Gastroesophageal sphincter (tissue), 4 donors: Measurements from ENCODE around the gene FAM163B. TPM values are rescaled to one million over a fixed set of nuclear protein-coding genes. Genes with fewer than 3 reads are reported as not detected.

Experiments
- ATAC-seq: fragments of 150-250 bp; one replicate; pipeline ENCODE4 v1.9.1; 2016; ENCODE audit warnings: mild to moderate bottlenecking, moderate library complexity
- H3K27ac ChIP-seq, 4 donors: fragments of 200-600 bp; sonication (generic) in 3 of 4; 1 replicate in 3 of 4; 2 replicates in 1 of 4; pipeline ENCODE4 v1.5.1; 2016 to 2019
- H3K27me3 ChIP-seq: fragments of 200-600 bp; sonication (generic); one replicate; pipeline ENCODE4 v1.5.1; 2019
- H3K36me3 ChIP-seq, 2 donors: fragments of 200-600 bp; sonication (generic); one replicate each; pipeline ENCODE4 v1.5.1; 2019; ENCODE audit warnings: control low read depth in 1 of 2
- H3K4me1 ChIP-seq, 3 donors: fragments of 200-600 bp; sonication (generic); 1 replicate in 2 of 3; 2 replicates in 1 of 3; pipeline ENCODE4 v1.5.1; 2016 to 2019; ENCODE audit warnings: control low read depth in 2 of 3
- H3K4me3 ChIP-seq, 2 donors: fragments of 200-600 bp; sonication (generic); one replicate each; pipeline ENCODE4 v1.5.1; 2019; ENCODE audit warnings: mild to moderate bottlenecking in 1 of 2, moderate library complexity in 1 of 2
- H3K9me3 ChIP-seq, 3 donors: fragments of 200-600 bp; sonication (generic); one replicate each; pipeline ENCODE4 v1.5.1; 2017 to 2019; ENCODE audit warnings: control low read depth in 2 of 3
- CTCF ChIP-seq, 4 experiments: fragments of 200-600 bp in 2 of 4; fragments of 450-650 bp in 2 of 4; sonication (generic) in 1 of 4; IDR thresholded peaks; one replicate each; pipeline ENCODE4 v1.5.1; 2017 to 2019; ENCODE audit warnings: antibody characterized with exemption in 4 of 4, mild to moderate bottlenecking in 2 of 4, moderate library complexity in 2 of 4
- EP300 ChIP-seq: sonication (generic); formaldehyde crosslinking; IDR thresholded peaks from one replicate; pipeline ENCODE4 v1.6.1; 2017; ENCODE audit warnings: antibody characterized with exemption, mild to moderate bottlenecking
- POLR2A ChIP-seq, 2 donors: fragments of 450-650 bp; IDR thresholded peaks; one replicate each; pipeline ENCODE4 v1.6.1; 2017; ENCODE audit warnings: antibody characterized with exemption in 2 of 2, mild to moderate bottlenecking in 2 of 2, moderate library complexity in 1 of 2
- POLR2AphosphoS5 ChIP-seq: sonication (generic); formaldehyde crosslinking; IDR thresholded peaks from one replicate; pipeline ENCODE4 v1.6.1; 2017; ENCODE audit warnings: antibody characterized with exemption
- WGBS, 2 donors: methylation state at CpG; one replicate each; pipeline ENCODE4 v1.1.5; 2018; ENCODE audit warnings: low coverage in 1 of 2; 5-methylcytosine and 5-hydroxymethylcytosine counted together
- total RNA-seq, 4 donors: library from RNA; depleted of rRNA; stranded (reverse); fragments of >200 nt; gene quantifications; one replicate each; pipeline ENCODE4 v1.1.0, GENCODE V29; 2016

FAM163B gene
- total RNA-seq, 4 donors from 2014 or later: not detected

- no peaks in the 10 kb centered on the region for H3K36me3 ChIP-seq
- H3K27me3 ChIP-seq: peaks cover 24% of the 10 kb centered on the region
- H3K4me3 ChIP-seq: no peak overlapping the region
- TF ChIP-seq POLR2A (IDR thresholded peaks at IDR 0.05) (no peak), POLR2AphosphoS5 (no peak), EP300 (no peak), CTCF (IDR thresholded peaks at IDR 0.05) (no peak)
- ATAC-seq: no peak
- H3K27ac ChIP-seq: no peak overlapping the region
- no peaks in the 10 kb centered on the region for H3K9me3 ChIP-seq
- H3K4me1 ChIP-seq: peaks cover 0 to 70% (median 36%) of the 10 kb centered on the region in 3 donors
- WGBS, 2 donors: 74% methylated on average over 3 of the region's 9 CpGs; no CpG with 5 or more reads in 1 of the 2 donors
These were observed 77.9 kb downstream of the FAM163B start for GRCh38 chr9:133531293-133531692.

- H3K27ac ChIP-seq: no peak overlapping the region
- TF ChIP-seq POLR2A (IDR thresholded peaks at IDR 0.05) (no peak), CTCF (IDR thresholded peaks at IDR 0.05) (no peak), POLR2AphosphoS5 (no peak), EP300 (no peak)
- ATAC-seq: no peak
- H3K27me3 ChIP-seq: peaks cover 24% of the 10 kb centered on the region
- no peaks in the 10 kb centered on the region for H3K36me3 ChIP-seq
- peaks cover 0 to 66% (median 27%) of the 10 kb centered on the region in 3 donors for H3K4me1 ChIP-seq
- WGBS, 2 donors: no CpG with 5 or more reads among the region's 7 CpGs
- no peaks in the 10 kb centered on the region for H3K9me3 ChIP-seq
- H3K4me3 ChIP-seq: no peak overlapping the region
These were observed 79.3 kb downstream of the FAM163B start for GRCh38 chr9:133529874-133530273.

- Histone ChIP-seq H3K27me3 (peaks cover 24% of the 10 kb centered on the region), H3K36me3 (no peaks in the 10 kb centered on the region), H3K4me1 (peaks cover 0 to 62% (median 22%) of the 10 kb centered on the region in 3 donors), H3K9me3 (no peaks in the 10 kb centered on the region), H3K4me3 (no peak overlapping the region), H3K27ac (no peak overlapping the region)
- no CpG with 5 or more reads among the region's 7 CpGs for WGBS, 2 donors
- no peak for TF ChIP-seq CTCF (IDR thresholded peaks at IDR 0.05)
- ATAC-seq: no peak
These were observed 79.7 kb downstream of the FAM163B start for GRCh38 chr9:133529457-133529856.

- Histone ChIP-seq H3K36me3 (no peaks in the 10 kb centered on the region), H3K9me3 (no peaks in the 10 kb centered on the region), H3K4me1 (peaks cover 0 to 56% (median 17%) of the 10 kb centered on the region in 3 donors), H3K27me3 (peaks cover 24% of the 10 kb centered on the region), H3K4me3 (no peak overlapping the region), H3K27ac (no peak overlapping the region)
- WGBS, 2 donors: 77% methylated on average over 6 of the region's 11 CpGs; no CpG with 5 or more reads in 1 of the 2 donors
- ATAC-seq: no peak
- TF ChIP-seq POLR2AphosphoS5: no peak
- no peak for TF ChIP-seq CTCF (IDR thresholded peaks at IDR 0.05)
- no peak for TF ChIP-seq POLR2A (IDR thresholded peaks at IDR 0.05)
- TF ChIP-seq EP300: no peak
These were observed 80.3 kb downstream of the FAM163B start for GRCh38 chr9:133528876-133529241.

- TF ChIP-seq EP300 (no peak), POLR2A (IDR thresholded peaks at IDR 0.05) (no peak), CTCF (IDR thresholded peaks at IDR 0.05) (no peak), POLR2AphosphoS5 (no peak)
- no peaks in the 10 kb centered on the region for H3K36me3 ChIP-seq
- H3K4me1 ChIP-seq: peaks cover 0 to 50% (median 17%) of the 10 kb centered on the region in 3 donors
- peaks cover 24% of the 10 kb centered on the region for H3K27me3 ChIP-seq
- no peaks in the 10 kb centered on the region for H3K9me3 ChIP-seq
- WGBS, 2 donors: 61% methylated on average over 2 of the region's 22 CpGs; no CpG with 5 or more reads in 1 of the 2 donors
- no peak for ATAC-seq
- peak overlapping the region in 1 of 4 donors; percentile 18 for H3K27ac ChIP-seq
- H3K4me3 ChIP-seq: peak overlapping the region in 1 of 2 donors; percentile 10
These were observed 81.0 kb downstream of the FAM163B start for GRCh38 chr9:133528001-133528875.
